ENCODE measurements around the gene KDM8.
A peak's percentile ranks its signal among the peaks of the same experiment; 100 is the strongest.
"Not testable (repeated sequence)": the region's sequence is repeated elsewhere in the genome, so short reads cannot be mapped to it uniquely, and the experiment has no call there.

The KDM8 gene

DNA sequence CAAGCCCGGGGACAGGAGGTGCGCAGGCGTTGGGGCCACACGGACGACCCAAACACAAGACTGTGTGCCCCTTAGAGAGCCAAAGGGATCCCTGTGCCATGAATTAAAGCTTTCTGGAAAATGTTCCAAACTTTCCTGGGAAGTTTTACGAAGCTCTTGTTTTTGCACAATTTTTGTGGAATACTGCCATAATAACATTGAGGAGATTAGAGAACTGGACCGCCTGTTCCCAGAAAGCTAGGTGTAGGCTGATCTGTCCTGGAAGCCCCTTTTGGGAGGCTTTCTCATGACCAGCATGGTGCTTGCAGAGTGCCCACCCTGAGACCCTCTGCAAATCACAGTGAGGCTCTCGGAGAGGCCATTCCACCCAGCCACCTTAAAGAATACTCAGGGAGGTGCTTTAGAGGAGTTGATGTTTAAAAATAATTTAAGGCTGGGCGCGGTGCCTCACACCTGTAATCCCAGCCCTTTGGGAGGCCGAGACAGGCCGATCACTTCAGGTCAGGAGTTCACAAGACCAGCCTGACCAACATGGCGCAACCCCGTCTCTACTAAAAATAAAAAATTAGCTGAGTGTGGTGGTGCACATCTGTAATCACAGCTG lies 1.1 kb downstream of the KDM8 start:
- Histone ChIP-seq H3K27ac (ENCODE audit: low read depth, low read length) (peak overlapping the region; percentile 78), H3K4me3 (ENCODE audit: low read depth, low read length) (peak overlapping the region; percentile 90), H3K36me3 (ENCODE audit: insufficient read depth, low read length) (no peaks in the 10 kb centered on the region), H3K79me2 (ENCODE audit: control insufficient read depth, insufficient read depth, low read length, unreplicated experiment) (peaks cover 3% of the 10 kb centered on the region), H3K4me1 (ENCODE audit: control insufficient read depth, insufficient read depth, low read length, unreplicated experiment) (peaks cover 4% of the 10 kb centered on the region), H3K27me3 (ENCODE audit: insufficient read depth, low read length) (no peaks in the 10 kb centered on the region), H2AFZ (ENCODE audit: low read length, unreplicated experiment) (peak overlapping the region; percentile 90)

- H3K4me3 ChIP-seq (ENCODE audit: low read depth, low read length) = no peak overlapping the region
- no peaks in the 10 kb centered on the region for H3K27me3 ChIP-seq (ENCODE audit: insufficient read depth, low read length)
- no peak overlapping the region for H3K27ac ChIP-seq (ENCODE audit: low read depth, low read length)
- no peaks in the 10 kb centered on the region for H3K36me3 ChIP-seq (ENCODE audit: insufficient read depth, low read length)
- H3K79me2 ChIP-seq (ENCODE audit: control insufficient read depth, insufficient read depth, low read length, unreplicated experiment) = peaks cover 3% of the 10 kb centered on the region
- peaks cover 4% of the 10 kb centered on the region for H3K4me1 ChIP-seq (ENCODE audit: control insufficient read depth, insufficient read depth, low read length, unreplicated experiment)
- no peak overlapping the region for H2AFZ ChIP-seq (ENCODE audit: low read length, unreplicated experiment)
Measured at GRCh38 chr16:27205423-27206065, 2.2 kb downstream of the KDM8 start.

- H2AFZ ChIP-seq (ENCODE audit: low read length, unreplicated experiment); H3K4me1 ChIP-seq (ENCODE audit: control insufficient read depth, insufficient read depth, low read length, unreplicated experiment); H3K27ac ChIP-seq (ENCODE audit: low read depth, low read length); H3K36me3 ChIP-seq (ENCODE audit: insufficient read depth, low read length); H3K79me2 ChIP-seq (ENCODE audit: control insufficient read depth, insufficient read depth, low read length, unreplicated experiment); H3K4me3 ChIP-seq (ENCODE audit: low read depth, low read length); H3K27me3 ChIP-seq (ENCODE audit: insufficient read depth, low read length): not testable (repeated sequence)
Measured at GRCh38 chr16:27207121-27207520, 3.8 kb downstream of the KDM8 start.

DNA sequence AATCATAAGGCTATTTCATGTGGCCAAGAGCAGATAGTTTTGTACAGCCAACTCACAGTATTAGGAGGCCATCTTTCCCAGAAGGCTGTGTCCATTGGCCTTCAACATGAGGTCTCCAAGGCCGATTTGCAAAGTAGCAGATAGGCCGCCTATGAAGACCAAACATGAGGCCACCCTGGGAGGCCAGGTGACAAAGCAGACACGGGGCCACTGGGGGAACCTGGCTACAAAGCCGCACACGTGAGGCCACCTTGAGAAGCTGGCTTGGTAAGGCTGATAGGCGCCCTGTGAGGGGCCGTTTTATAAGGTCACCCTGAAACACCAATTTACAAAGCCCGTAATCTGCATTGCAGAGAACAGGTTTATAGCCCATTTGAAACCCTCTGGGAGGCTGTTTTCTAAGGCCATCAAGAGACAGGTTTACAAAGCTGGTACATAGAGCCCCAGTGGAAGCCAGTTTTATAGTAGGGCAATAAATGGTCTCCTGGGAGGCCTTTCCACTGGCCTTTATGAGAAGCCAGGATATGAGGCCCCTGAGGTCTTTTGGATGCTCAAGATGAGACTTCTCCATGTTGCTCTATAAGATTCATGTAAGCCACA lies 4.9 kb downstream of the KDM8 start:
- Histone ChIP-seq H3K79me2 (ENCODE audit: control insufficient read depth, insufficient read depth, low read length, unreplicated experiment) (peaks cover 3% of the 10 kb centered on the region), H3K4me1 (ENCODE audit: control insufficient read depth, insufficient read depth, low read length, unreplicated experiment) (peaks cover 4% of the 10 kb centered on the region), H3K27me3 (ENCODE audit: insufficient read depth, low read length) (no peaks in the 10 kb centered on the region), H3K4me3 (ENCODE audit: low read depth, low read length) (no peak overlapping the region), H2AFZ (ENCODE audit: low read length, unreplicated experiment) (no peak overlapping the region), H3K27ac (ENCODE audit: low read depth, low read length) (no peak overlapping the region), H3K36me3 (ENCODE audit: insufficient read depth, low read length) (no peaks in the 10 kb centered on the region)

- H3K27me3 ChIP-seq (ENCODE audit: insufficient read depth, low read length) = no peaks in the 10 kb centered on the region
- no peak overlapping the region for H2AFZ ChIP-seq (ENCODE audit: low read length, unreplicated experiment)
- peaks cover 3% of the 10 kb centered on the region for H3K79me2 ChIP-seq (ENCODE audit: control insufficient read depth, insufficient read depth, low read length, unreplicated experiment)
- H3K27ac ChIP-seq (ENCODE audit: low read depth, low read length) = no peak overlapping the region
- peaks cover 4% of the 10 kb centered on the region for H3K4me1 ChIP-seq (ENCODE audit: control insufficient read depth, insufficient read depth, low read length, unreplicated experiment)
- H3K36me3 ChIP-seq (ENCODE audit: insufficient read depth, low read length) = no peaks in the 10 kb centered on the region
- no peak overlapping the region for H3K4me3 ChIP-seq (ENCODE audit: low read depth, low read length)
Measured at GRCh38 chr16:27208796-27209195, 5.5 kb downstream of the KDM8 start.

GRCh38 chr16:27209591-27209990 lies 6.3 kb downstream of the KDM8 start:
- Histone ChIP-seq H3K27me3 (ENCODE audit: insufficient read depth, low read length) (no peaks in the 10 kb centered on the region), H3K4me3 (ENCODE audit: low read depth, low read length) (no peak overlapping the region), H3K36me3 (ENCODE audit: insufficient read depth, low read length) (no peaks in the 10 kb centered on the region), H2AFZ (ENCODE audit: low read length, unreplicated experiment) (no peak overlapping the region), H3K79me2 (ENCODE audit: control insufficient read depth, insufficient read depth, low read length, unreplicated experiment) (peaks cover 3% of the 10 kb centered on the region), H3K27ac (ENCODE audit: low read depth, low read length) (no peak overlapping the region), H3K4me1 (ENCODE audit: control insufficient read depth, insufficient read depth, low read length, unreplicated experiment) (peaks cover under 1% of the 10 kb centered on the region)

GRCh38 chr16:27210174-27210573 lies 6.8 kb downstream of the KDM8 start:
- Histone ChIP-seq H3K36me3 (ENCODE audit: insufficient read depth, low read length) (no peaks in the 10 kb centered on the region), H3K27me3 (ENCODE audit: insufficient read depth, low read length) (no peaks in the 10 kb centered on the region), H3K4me3 (ENCODE audit: low read depth, low read length) (no peak overlapping the region), H2AFZ (ENCODE audit: low read length, unreplicated experiment) (no peak overlapping the region), H3K79me2 (ENCODE audit: control insufficient read depth, insufficient read depth, low read length, unreplicated experiment) (no peaks in the 10 kb centered on the region), H3K27ac (ENCODE audit: low read depth, low read length) (no peak overlapping the region), H3K4me1 (ENCODE audit: control insufficient read depth, insufficient read depth, low read length, unreplicated experiment) (no peaks in the 10 kb centered on the region)

GRCh38 chr16:27211026-27211425 lies 7.7 kb downstream of the KDM8 start:
- no peaks in the 10 kb centered on the region for H3K4me1 ChIP-seq (ENCODE audit: control insufficient read depth, insufficient read depth, low read length, unreplicated experiment)
- H3K4me3 ChIP-seq (ENCODE audit: low read depth, low read length) = no peak overlapping the region
- H3K79me2 ChIP-seq (ENCODE audit: control insufficient read depth, insufficient read depth, low read length, unreplicated experiment) = no peaks in the 10 kb centered on the region
- H3K36me3 ChIP-seq (ENCODE audit: insufficient read depth, low read length) = no peaks in the 10 kb centered on the region
- H3K27me3 ChIP-seq (ENCODE audit: insufficient read depth, low read length) = no peaks in the 10 kb centered on the region
- H2AFZ ChIP-seq (ENCODE audit: low read length, unreplicated experiment) = no peak overlapping the region
- H3K27ac ChIP-seq (ENCODE audit: low read depth, low read length) = no peak overlapping the region

DNA sequence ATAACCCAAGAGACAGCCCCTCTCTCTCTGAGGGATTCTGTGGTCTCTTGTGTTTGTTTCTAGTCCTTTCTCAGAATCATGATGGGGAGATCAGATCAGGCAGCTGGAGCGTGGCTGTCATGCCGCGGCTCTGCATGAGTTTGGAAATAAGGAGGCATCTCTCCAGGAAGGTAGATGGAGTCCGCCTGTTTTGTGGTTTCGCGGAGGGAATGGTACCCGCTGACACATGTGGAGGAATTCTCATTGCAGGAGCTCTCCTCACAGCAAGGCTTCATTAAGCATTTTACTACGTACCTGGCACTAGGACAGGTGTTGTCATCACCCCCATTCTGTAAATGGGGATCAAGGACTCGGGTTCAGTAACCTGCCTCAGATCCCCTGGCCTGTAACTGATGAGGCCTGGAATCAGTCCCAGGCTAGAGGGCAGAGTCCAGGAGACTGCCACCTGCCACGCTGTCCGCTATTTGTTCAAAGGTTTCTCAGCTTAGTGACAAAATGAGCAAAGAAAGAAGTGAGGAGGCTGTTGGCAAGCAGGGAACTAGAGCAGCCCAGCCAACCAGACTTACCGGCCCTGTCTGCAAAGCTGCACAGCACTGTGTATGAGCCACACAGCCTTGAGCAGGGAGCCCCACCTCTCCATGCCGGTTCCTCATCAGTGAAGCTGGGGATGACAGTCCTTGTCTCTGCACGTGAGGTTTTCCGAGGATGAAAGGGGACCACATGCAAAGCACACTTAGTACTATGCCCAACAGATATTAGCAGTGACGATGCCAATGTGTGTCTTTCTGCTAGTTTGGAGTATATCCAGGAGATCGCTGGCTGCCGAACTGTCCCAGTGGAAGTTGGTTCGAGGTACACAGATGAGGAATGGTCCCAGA lies 11.0 kb downstream of the KDM8 start:
- Histone ChIP-seq H3K36me3 (ENCODE audit: insufficient read depth, low read length) (no peaks in the 10 kb centered on the region), H2AFZ (ENCODE audit: low read length, unreplicated experiment) (no peak overlapping the region), H3K79me2 (ENCODE audit: control insufficient read depth, insufficient read depth, low read length, unreplicated experiment) (no peaks in the 10 kb centered on the region), H3K4me3 (ENCODE audit: low read depth, low read length) (no peak overlapping the region), H3K27me3 (ENCODE audit: insufficient read depth, low read length) (no peaks in the 10 kb centered on the region), H3K4me1 (ENCODE audit: control insufficient read depth, insufficient read depth, low read length, unreplicated experiment) (no peaks in the 10 kb centered on the region), H3K27ac (ENCODE audit: low read depth, low read length) (no peak overlapping the region)

- no peaks in the 10 kb centered on the region for H3K36me3 ChIP-seq (ENCODE audit: insufficient read depth, low read length)
- H2AFZ ChIP-seq (ENCODE audit: low read length, unreplicated experiment) = no peak overlapping the region
- no peak overlapping the region for H3K4me3 ChIP-seq (ENCODE audit: low read depth, low read length)
- no peaks in the 10 kb centered on the region for H3K79me2 ChIP-seq (ENCODE audit: control insufficient read depth, insufficient read depth, low read length, unreplicated experiment)
- no peaks in the 10 kb centered on the region for H3K4me1 ChIP-seq (ENCODE audit: control insufficient read depth, insufficient read depth, low read length, unreplicated experiment)
- H3K27me3 ChIP-seq (ENCODE audit: insufficient read depth, low read length) = no peaks in the 10 kb centered on the region
- no peak overlapping the region for H3K27ac ChIP-seq (ENCODE audit: low read depth, low read length)
Measured at GRCh38 chr16:27215660-27216059, 12.3 kb downstream of the KDM8 start.

Measured in ACC112 (cell line).